Midbrain (tissue), 1 donor: Measurements from ENCODE around the gene TADA3.
"Not testable (repeated sequence)": the region's sequence is repeated elsewhere in the genome, so short reads cannot be mapped to it uniquely, and the experiment has no call there.

ENCODE experiments used
- DNase-seq: peaks from one replicate; lab custom pipeline; 2025; lab: John Stamatoyannopoulos, UW

The TADA3 gene

GRCh38 chr3:9783954-9784353 is 8.3 kb downstream of the TADA3 start:
- peak; percentile 18 for DNase-seq

GRCh38 chr3:9782770-9783169 is 9.5 kb downstream of the TADA3 start:
- no peak for DNase-seq

GRCh38 chr3:9781978-9782603 is 10.2 kb downstream of the TADA3 start:
- DNase-seq = no peak

- no peak for DNase-seq
These were observed 10.7 kb downstream of the TADA3 start for GRCh38 chr3:9781551-9781950.

- no peak for DNase-seq
These were observed 11.4 kb downstream of the TADA3 start for GRCh38 chr3:9780910-9781309.

GRCh38 chr3:9780458-9780812 is 11.8 kb downstream of the TADA3 start:
- no peak for DNase-seq

GRCh38 chr3:9779721-9780457 is 12.4 kb downstream of the TADA3 start:
- DNase-seq = peak; percentile 42

- DNase-seq = no peak
These were observed 13.1 kb downstream of the TADA3 start for GRCh38 chr3:9779075-9779593.

- no peak for DNase-seq
These were observed 13.9 kb downstream of the TADA3 start for GRCh38 chr3:9778143-9779074.

GRCh38 chr3:9777694-9778021 is 14.6 kb downstream of the TADA3 start:
- no peak for DNase-seq

- no peak for DNase-seq
These were observed 15.2 kb downstream of the TADA3 start for GRCh38 chr3:9776896-9777693.

- not testable (repeated sequence) for DNase-seq
These were observed 21.3 kb downstream of the TADA3 start for GRCh38 chr3:9771007-9771406.

- peak; percentile 54 for DNase-seq
These were observed 21.9 kb downstream of the TADA3 start for GRCh38 chr3:9770276-9770812.

- peak; percentile 63 for DNase-seq
These were observed 22.6 kb downstream of the TADA3 start, which contains the start of gene CAMK1 for GRCh38 chr3:9769426-9770275. CAMK1 (minus strand) TSS chr3:9769947; CDS start chr3:9767749, 2,198 bp downstream.

GRCh38 chr3:9769012-9769411 is 23.3 kb downstream of the TADA3 start:
- DNase-seq = no peak

- DNase-seq = no peak
These were observed 24.0 kb downstream of the TADA3 start for GRCh38 chr3:9768141-9768775.

GRCh38 chr3:9767418-9767817 is 24.9 kb downstream of the TADA3 start:
- no peak for DNase-seq

GRCh38 chr3:9765865-9766264 is 26.4 kb downstream of the TADA3 start:
- DNase-seq = no peak

GRCh38 chr3:9762871-9763270 is 29.4 kb downstream of the TADA3 start:
- DNase-seq = no peak

GRCh38 chr3:9761919-9762318 is 30.4 kb downstream of the TADA3 start:
- DNase-seq = no peak
